GM12865 (cell line): ENCODE measurements around the gene RBMS1.
A peak's percentile ranks its signal among the peaks of the same experiment; 100 is the strongest.

Experiments
- DNase-seq: peaks from one replicate; pipeline ENCODE4 v3.0.0; 2010; ENCODE audit warnings: low read depth
- H3K4me3 ChIP-seq: 2 replicates; pipeline ENCODE4 v1.5.1; 2011; ENCODE audit warnings: mild to moderate bottlenecking, low read depth, low read length, control low read depth
- CTCF ChIP-seq: IDR thresholded peaks from 2 replicates; pipeline ENCODE4 v1.5.1; 2011; ENCODE audit warnings: low read length, control low read depth, low read depth, inconsistent platforms; ENCODE audit not compliant: insufficient read depth; ENCODE audit errors: missing control alignments

RBMS1 gene

GRCh38 chr2:160397530-160397865 is 96.1 kb downstream of the RBMS1 start:
- DNase-seq: no peak
- H3K4me3 ChIP-seq: no peak overlapping the region
- no peak for TF ChIP-seq CTCF

- no peak for TF ChIP-seq CTCF
- DNase-seq: peak; percentile 38
- no peak overlapping the region for H3K4me3 ChIP-seq
These were observed 99.5 kb downstream of the RBMS1 start for GRCh38 chr2:160394153-160394552.

- TF ChIP-seq CTCF: no peak
- DNase-seq: no peak
- no peak overlapping the region for H3K4me3 ChIP-seq
These were observed 101.4 kb downstream of the RBMS1 start for GRCh38 chr2:160392201-160392600.

- no peak overlapping the region for H3K4me3 ChIP-seq
- TF ChIP-seq CTCF: no peak
- no peak for DNase-seq
These were observed 102.8 kb downstream of the RBMS1 start for GRCh38 chr2:160390544-160391455.

GRCh38 chr2:160389875-160390274 is 103.7 kb downstream of the RBMS1 start:
- no peak for TF ChIP-seq CTCF
- no peak for DNase-seq
- H3K4me3 ChIP-seq: no peak overlapping the region

GRCh38 chr2:160388464-160389263 is 104.9 kb downstream of the RBMS1 start:
- H3K4me3 ChIP-seq: no peak overlapping the region
- no peak for TF ChIP-seq CTCF
- DNase-seq: no peak
